GM12878 (cell line): ENCODE measurements around the gene ACER3. TPM values are rescaled to one million over a fixed set of nuclear protein-coding genes. Genes with fewer than 3 reads are reported as not detected.

Source experiments
- ATAC-seq: fragments of 200-7000 bp; cut with Tn5 transposase; 3 replicates; pipeline ENCODE4 v1.9.1; 2020; ENCODE audit warnings: mild to moderate bottlenecking, moderate library complexity
- BruUV-seq: library from RNA; stranded (reverse); fragments of 400-500 nt; replicated peaks from 2 replicates; lab custom pipeline; 2021; lab: Mats Ljungman, UMichigan
- CTCF ChIA-PET: fragments of 300-600 bp; sonication (Branson Sonifier 250); formaldehyde crosslinking; extraction: SDS; loops from one replicate; lab custom pipeline; 2021; ENCODE audit warnings: inconsistent platforms; lab: Yijun Ruan, JAX
- POLR2A ChIA-PET: fragments of 350-600 bp; formaldehyde crosslinking; extraction: SDS; loops from one replicate; lab custom pipeline; 2021; ENCODE audit warnings: inconsistent platforms; lab: Charles Lee
- RAD21 ChIA-PET: fragments of 300-600 bp; sonication (Branson Sonifier 250); formaldehyde crosslinking; loops from one replicate; lab custom pipeline; 2023; ENCODE audit warnings: antibody characterized with exemption; ENCODE audit not compliant: unreplicated experiment; lab: Charles Lee
- SMC1A ChIA-PET: fragments of 300-600 bp; sonication (Branson Sonifier 250); formaldehyde crosslinking; loops from one replicate; lab custom pipeline; 2023; ENCODE audit not compliant: unreplicated experiment, uncharacterized antibody; lab: Charles Lee
- DNase-seq: peaks from one replicate; pipeline ENCODE4 v3.0.0-alpha.2; 2011; ENCODE audit warnings: low read depth, low spot score
- FAIRE-seq: peaks from 3 replicates; lab custom pipeline; 2011; peaks lifted over from hg19 to GRCh38; lab: Jason Lieb, UNC
- H2AFZ ChIP-seq: 2 replicates; pipeline ENCODE4 v1.6.0; 2011; ENCODE audit warnings: low read depth, low read length, control low read depth; ENCODE audit not compliant: control insufficient read depth
- H3K27ac ChIP-seq: 2 replicates; pipeline ENCODE4 v1.5.1; 2011; ENCODE audit warnings: control low read depth; ENCODE audit not compliant: control insufficient read depth, insufficient read depth
- H3K27me3 ChIP-seq, 2 experiments: replicated peaks in 1 of 2; 2 replicates each; pipeline versions ENCODE4 v1.6.0 to v1.6.1; 2011; ENCODE audit warnings: low read length in 1 of 2; ENCODE audit not compliant: control insufficient read depth in 2 of 2, insufficient read depth in 2 of 2
- H3K36me3 ChIP-seq, 2 experiments: 2 replicates each; pipeline ENCODE4 v1.5.1; 2011; ENCODE audit warnings: low read length in 1 of 2; ENCODE audit not compliant: control insufficient read depth in 2 of 2, insufficient read depth in 2 of 2
- H3K4me1 ChIP-seq: 2 replicates; pipeline ENCODE4 v1.6.1; 2011; ENCODE audit warnings: mild to moderate bottlenecking, low read length, moderate library complexity, mixed read lengths; ENCODE audit not compliant: control insufficient read depth, insufficient read depth
- H3K4me2 ChIP-seq: 2 replicates; pipeline ENCODE4 v1.6.0; 2011; ENCODE audit warnings: control low read depth; ENCODE audit not compliant: control insufficient read depth, insufficient read depth
- H3K4me3 ChIP-seq: fragments of 200-600 bp; sonication (generic); 2 replicates; pipeline ENCODE4 v1.5.1; 2016
- H3K79me2 ChIP-seq: 2 replicates; pipeline ENCODE4 v1.6.0; 2011; ENCODE audit warnings: low read length; ENCODE audit not compliant: control insufficient read depth, insufficient read depth
- H3K9ac ChIP-seq: 2 replicates; pipeline ENCODE4 v1.8.0; 2011; ENCODE audit warnings: low read length, control low read depth, mixed read lengths; ENCODE audit not compliant: control insufficient read depth, insufficient read depth
- H3K9me3 ChIP-seq: replicated peaks from 3 replicates; pipeline ENCODE4 v1.5.1; 2011; ENCODE audit warnings: mild to moderate bottlenecking, low read length; ENCODE audit not compliant: control insufficient read depth, insufficient read depth
- H4K20me1 ChIP-seq: 2 replicates; pipeline ENCODE4 v1.6.0; 2011; ENCODE audit not compliant: control insufficient read depth, insufficient read depth
- CBX5 ChIP-seq: sonication (generic); IDR thresholded peaks from 2 replicates; pipeline ENCODE4 v1.6.1; 2016; ENCODE audit warnings: low read depth, moderate library complexity, mild to moderate bottlenecking, inconsistent platforms
- CREB1 ChIP-seq: IDR thresholded peaks from 2 replicates; pipeline ENCODE4 v1.6.1; 2012; ENCODE audit warnings: low read depth, mild to moderate bottlenecking, inconsistent platforms
- DPF2 ChIP-seq: fragments of 450-650 bp; IDR thresholded peaks from 2 replicates; pipeline ENCODE4 v1.6.1; 2017; ENCODE audit warnings: mild to moderate bottlenecking
- ETV6 ChIP-seq, 2 experiments: fragments of 450-650 bp in 1 of 2; IDR thresholded peaks in 1 of 2; conservative IDR thresholded peaks in 1 of 2; 2 replicates each; pipeline ENCODE4 v1.6.1; 2014; ENCODE audit warnings: antibody characterized with exemption in 1 of 2, borderline replicate concordance in 1 of 2, low read depth in 1 of 2, mild to moderate bottlenecking in 1 of 2, moderate library complexity in 1 of 2
- HCFC1 ChIP-seq: fragments of 150-350 bp; IDR thresholded peaks from 2 replicates; pipeline ENCODE4 v1.6.1; 2014; ENCODE audit warnings: low read length
- IKZF1 ChIP-seq: fragments of 450-650 bp; conservative IDR thresholded peaks from 2 replicates; pipeline ENCODE4 v1.6.1; 2017; ENCODE audit warnings: antibody characterized with exemption, mild to moderate bottlenecking
- MYB ChIP-seq: fragments of 150-350 bp; IDR thresholded peaks from 2 replicates; pipeline ENCODE4 v1.6.1; 2014; ENCODE audit warnings: mild to moderate bottlenecking, low read depth, low read length, borderline replicate concordance
- MYC ChIP-seq: IDR thresholded peaks from 2 replicates; pipeline ENCODE4 v1.6.1; 2011; ENCODE audit warnings: mild to moderate bottlenecking, low read length, moderate library complexity, inconsistent platforms; ENCODE audit not compliant: insufficient read depth, insufficient replicate concordance, insufficient read length, severe bottlenecking
- NR2C1 ChIP-seq: fragments of 450-650 bp; IDR thresholded peaks from 2 replicates; pipeline ENCODE4 v1.6.1; 2017; ENCODE audit warnings: antibody characterized with exemption, mild to moderate bottlenecking, moderate library complexity
- PML ChIP-seq: IDR thresholded peaks from 2 replicates; pipeline ENCODE4 v1.6.1; 2012; ENCODE audit warnings: low read length, inconsistent platforms
- POLR2AphosphoS2 ChIP-seq: IDR thresholded peaks from 2 replicates; pipeline ENCODE4 v1.6.1; 2011; ENCODE audit warnings: low read depth, mild to moderate bottlenecking, low read length, improper control_type of control experiment, moderate library complexity
- SMC3 ChIP-seq: IDR thresholded peaks from 2 replicates; pipeline ENCODE4 v1.6.1; 2011; ENCODE audit warnings: low read length, improper control_type of control experiment, borderline replicate concordance
- SUPT20H ChIP-seq: IDR thresholded peaks from 2 replicates; pipeline ENCODE4 v1.6.1; 2011; ENCODE audit warnings: low read depth, mild to moderate bottlenecking, low read length, moderate library complexity, borderline replicate concordance; ENCODE audit not compliant: control insufficient read depth
- TCF12 ChIP-seq: IDR thresholded peaks from 2 replicates; pipeline ENCODE4 v1.6.1; 2011; ENCODE audit warnings: low read depth, mild to moderate bottlenecking, low read length
- ZNF207 ChIP-seq: fragments of 450-650 bp; IDR thresholded peaks from 2 replicates; pipeline ENCODE4 v1.6.1; 2014; ENCODE audit warnings: antibody characterized with exemption, mild to moderate bottlenecking, borderline replicate concordance
- ZNF217 ChIP-seq: fragments of 450-650 bp; IDR thresholded peaks from 2 replicates; pipeline ENCODE4 v1.6.1; 2017; ENCODE audit warnings: antibody characterized with exemption, mild to moderate bottlenecking
- WGBS: methylation state at CpG from one replicate; pipeline ENCODE4 v1.1.6; 2016; ENCODE audit warnings: low lambda C conversion rate; ENCODE audit not compliant: insufficient replicate concordance, insufficient coverage; ENCODE audit errors: missing lambda C conversion rate; 5-methylcytosine and 5-hydroxymethylcytosine counted together
- in situ Hi-C: fragments of 300-500 bp; cut with MboI; formaldehyde crosslinking; loops from 9 replicates; pipeline ENCODE4 v1.14.3; 2018; ENCODE audit warnings: mixed read lengths
- intact Hi-C: fragments of 100-400 bp; cut with micrococcal nuclease; formaldehyde crosslinking; loops from one replicate; pipeline ENCODE4 v1.14.2; 2022; ENCODE audit not compliant: unreplicated experiment
- polyA plus RNA-seq, 11 experiments: library from polyadenylated mRNA; depleted of rRNA in 4 of 11; unstranded in 6 of 11; stranded (reverse) in 5 of 11; fragments of >200 nt; fragmentation: Nextera tagmentation in 4 of 11; fragmentation: Illumina TruSeq in 1 of 11; extraction: Ambion mirVana in 4 of 11; extraction: Trizol in 1 of 11; gene quantifications; 1 replicate in 1 of 11; 2 replicates in 10 of 11; pipeline versions ENCODE4 v1.2.1 to v1.2.3, GENCODE V29; 2011 to 2016; ENCODE audit warnings: inconsistent platforms in 2 of 11, missing spikeins in 2 of 11, low read depth in 1 of 11
- total RNA-seq, 4 experiments: library from RNA; depleted of rRNA in 3 of 4; stranded (reverse); fragments of >200 nt in 3 of 4; fragmentation: Illumina TruSeq in 1 of 4; extraction: Trizol in 1 of 4; gene quantifications; 2 replicates each; pipeline versions ENCODE4 v1.2.1 to v1.2.3, GENCODE V29; 2013 to 2021
- TF ChIP-seq, protein P1 (sequence below): fragments of 450-650 bp; IDR thresholded peaks from 2 replicates; pipeline ENCODE4 v1.6.1; 2017; ENCODE audit warnings: mild to moderate bottlenecking, moderate library complexity
- TF ChIP-seq, protein P2 (sequence below): IDR thresholded peaks from 2 replicates; pipeline ENCODE4 v1.6.1; 2012; ENCODE audit warnings: low read depth, low read length, improper control_type of control experiment

ACER3 gene
- total and polyA plus RNA-seq, 10 of the 15 experiments (the other 5 are each of a cell fraction or from before 2014, with no cell fraction given) = 2.8 to 17.4 (median 10.3) TPM

DNA sequence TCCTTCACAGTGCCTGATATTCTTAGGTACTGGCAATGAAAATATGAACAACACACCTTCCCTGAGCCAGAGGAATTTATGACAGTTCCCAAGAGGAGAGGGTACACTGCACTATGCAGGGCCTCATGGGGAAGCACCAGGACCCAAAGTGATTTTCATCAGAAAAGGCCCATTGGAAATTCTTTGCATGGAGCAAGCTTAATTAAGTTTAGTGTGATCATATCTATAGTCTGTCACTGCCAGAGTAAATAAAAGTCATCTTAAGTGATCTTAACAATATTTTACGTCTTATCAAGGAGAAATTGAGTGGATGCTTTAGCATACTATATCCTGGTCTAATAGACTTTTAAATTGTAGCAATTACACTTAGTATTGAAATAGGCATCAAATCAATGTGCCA, 86.5 kb downstream of the ACER3 start:
- RAD21 ChIA-PET = no interaction called here
- intact Hi-C loops (no loop called here), in situ Hi-C loops (no loop called here)

More for the DNA sequence above, 86.5 kb downstream of the ACER3 start:
- CTCF ChIA-PET = interaction anchor here (2.6 kb wide), 1 partner anchor 28 kb away, joined by 9 read pairs; no protein-coding TSS in a partner anchor
- WGBS = 100% methylated on average over 1 of the region's 1 CpG
- BruUV-seq = no TSS peak
- Histone ChIP-seq H3K4me1 (no peaks in the 10 kb centered on the region), H3K27ac (no peak overlapping the region), H4K20me1 (no peaks in the 10 kb centered on the region), H3K27me3 (no peaks in the 10 kb centered on the region), H3K79me2 (no peaks in the 10 kb centered on the region), H3K9me3 (no peaks in the 10 kb centered on the region), H3K9ac (no peak overlapping the region), H3K4me2 (no peak overlapping the region), H2AFZ (no peak overlapping the region), H3K4me3 (no peak overlapping the region), H3K36me3 (no peaks in the 10 kb centered on the region)
- POLR2A ChIA-PET = no interaction called here
- DNase-seq (no peak), FAIRE-seq (no peak), ATAC-seq (no peak)
- SMC1A ChIA-PET = interaction anchor here (0.7 kb wide), 1 partner anchor 144 kb away, joined by 3 read pairs; no protein-coding TSS in a partner anchor
- TF ChIP-seq SUPT20H (no peak), ETV6 (conservative IDR thresholded peaks at IDR 0.05 in 1 of 2, IDR thresholded peaks at IDR 0.05 in 1 of 2; ENCODE audit: borderline replicate concordance in 1 of 2, low read depth in 1 of 2) (no peak), SMC3 (no peak), DPF2 (no peak), TCF12 (no peak), CBX5 (no peak), ZNF207 (no peak), ZNF217 (no peak), CREB1 (no peak), NR2C1 (no peak), MYB (no peak), HCFC1 (no peak), MYC (no peak), POLR2AphosphoS2 (no peak), PML (no peak), IKZF1 (no peak)
- TF ChIP-seq, protein P1, sequence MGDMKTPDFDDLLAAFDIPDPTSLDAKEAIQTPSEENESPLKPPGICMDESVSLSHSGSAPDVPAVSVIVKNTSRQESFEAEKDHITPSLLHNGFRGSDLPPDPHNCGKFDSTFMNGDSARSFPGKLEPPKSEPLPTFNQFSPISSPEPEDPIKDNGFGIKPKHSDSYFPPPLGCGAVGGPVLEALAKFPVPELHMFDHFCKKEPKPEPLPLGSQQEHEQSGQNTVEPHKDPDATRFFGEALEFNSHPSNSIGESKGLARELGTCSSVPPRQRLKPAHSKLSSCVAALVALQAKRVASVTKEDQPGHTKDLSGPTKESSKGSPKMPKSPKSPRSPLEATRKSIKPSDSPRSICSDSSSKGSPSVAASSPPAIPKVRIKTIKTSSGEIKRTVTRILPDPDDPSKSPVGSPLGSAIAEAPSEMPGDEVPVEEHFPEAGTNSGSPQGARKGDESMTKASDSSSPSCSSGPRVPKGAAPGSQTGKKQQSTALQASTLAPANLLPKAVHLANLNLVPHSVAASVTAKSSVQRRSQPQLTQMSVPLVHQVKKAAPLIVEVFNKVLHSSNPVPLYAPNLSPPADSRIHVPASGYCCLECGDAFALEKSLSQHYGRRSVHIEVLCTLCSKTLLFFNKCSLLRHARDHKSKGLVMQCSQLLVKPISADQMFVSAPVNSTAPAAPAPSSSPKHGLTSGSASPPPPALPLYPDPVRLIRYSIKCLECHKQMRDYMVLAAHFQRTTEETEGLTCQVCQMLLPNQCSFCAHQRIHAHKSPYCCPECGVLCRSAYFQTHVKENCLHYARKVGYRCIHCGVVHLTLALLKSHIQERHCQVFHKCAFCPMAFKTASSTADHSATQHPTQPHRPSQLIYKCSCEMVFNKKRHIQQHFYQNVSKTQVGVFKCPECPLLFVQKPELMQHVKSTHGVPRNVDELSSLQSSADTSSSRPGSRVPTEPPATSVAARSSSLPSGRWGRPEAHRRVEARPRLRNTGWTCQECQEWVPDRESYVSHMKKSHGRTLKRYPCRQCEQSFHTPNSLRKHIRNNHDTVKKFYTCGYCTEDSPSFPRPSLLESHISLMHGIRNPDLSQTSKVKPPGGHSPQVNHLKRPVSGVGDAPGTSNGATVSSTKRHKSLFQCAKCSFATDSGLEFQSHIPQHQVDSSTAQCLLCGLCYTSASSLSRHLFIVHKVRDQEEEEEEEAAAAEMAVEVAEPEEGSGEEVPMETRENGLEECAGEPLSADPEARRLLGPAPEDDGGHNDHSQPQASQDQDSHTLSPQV = no peak
- TF ChIP-seq, protein P2, sequence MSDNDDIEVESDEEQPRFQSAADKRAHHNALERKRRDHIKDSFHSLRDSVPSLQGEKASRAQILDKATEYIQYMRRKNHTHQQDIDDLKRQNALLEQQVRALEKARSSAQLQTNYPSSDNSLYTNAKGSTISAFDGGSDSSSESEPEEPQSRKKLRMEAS = no peak
- TF ChIP-seq, all 136 proteins: peak for 0
